T-helper 2 cell (primary cell): Measurements from ENCODE around the gene DAO.

Experiments
- DNase-seq, 5 experiments: peaks; one replicate each; pipeline versions ENCODE4 v3.0.0 to v3.0.0-alpha.2; 2012 to 2022

DAO gene

DNA sequence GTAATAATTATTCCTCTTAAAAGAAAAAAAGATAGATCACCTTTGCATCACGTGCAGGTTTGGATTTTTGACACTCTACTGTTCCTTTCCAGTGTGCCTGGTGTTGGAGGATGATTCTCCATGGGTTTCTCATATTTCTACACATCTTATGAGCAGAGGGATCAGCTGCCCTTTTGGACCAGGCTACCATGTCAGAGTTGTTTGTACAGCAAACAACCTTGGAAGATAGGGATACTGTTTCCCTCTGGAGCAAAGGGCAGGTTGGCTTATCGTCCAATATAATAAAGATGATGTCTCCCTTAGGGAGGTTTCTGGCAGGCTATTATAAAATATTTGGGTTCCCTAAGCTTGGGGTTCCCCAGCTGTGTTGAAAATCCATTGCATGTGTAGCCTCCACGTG is 42.1 kb downstream of the DAO start:
- no peak for DNase-seq

- DNase-seq = no peak
These were observed 43.0 kb downstream of the DAO start for GRCh38 chr12:108922918-108923317.

GRCh38 chr12:108928695-108929094 is 48.8 kb downstream of the DAO start:
- DNase-seq = no peak

DNA sequence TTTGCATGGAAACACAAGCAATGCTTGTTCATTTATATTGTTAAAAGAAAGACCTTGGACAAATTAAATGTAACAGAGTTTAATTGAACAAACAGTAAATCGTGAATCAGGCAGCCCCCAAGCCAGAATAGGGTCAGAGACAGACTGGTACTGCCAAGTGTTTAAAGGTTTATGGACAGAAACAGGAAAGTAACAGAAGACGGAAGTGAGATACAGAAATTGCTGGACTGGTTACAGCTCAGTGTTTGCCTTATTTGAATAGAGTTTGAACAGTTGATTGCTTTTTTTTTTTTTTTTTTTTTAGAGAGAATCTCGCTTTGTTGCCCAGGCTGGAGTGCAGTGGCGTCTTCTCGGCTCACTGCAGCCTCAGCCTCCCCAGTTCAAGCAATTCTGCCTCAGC is 50.3 kb downstream of the DAO start:
- DNase-seq = no peak

GRCh38 chr12:108930756-108931155 is 50.9 kb downstream of the DAO start:
- DNase-seq = no peak

- no peak for DNase-seq
These were observed 54.1 kb downstream of the DAO start for GRCh38 chr12:108933949-108934348.

GRCh38 chr12:108935159-108935763 is 55.4 kb downstream of the DAO start:
- no peak for DNase-seq

GRCh38 chr12:108938247-108938924 is 58.5 kb downstream of the DAO start:
- DNase-seq = no peak

- peak in 1 of 5 experiments; percentile 57 for DNase-seq
These were observed 59.7 kb downstream of the DAO start for GRCh38 chr12:108939594-108939993.

DNA sequence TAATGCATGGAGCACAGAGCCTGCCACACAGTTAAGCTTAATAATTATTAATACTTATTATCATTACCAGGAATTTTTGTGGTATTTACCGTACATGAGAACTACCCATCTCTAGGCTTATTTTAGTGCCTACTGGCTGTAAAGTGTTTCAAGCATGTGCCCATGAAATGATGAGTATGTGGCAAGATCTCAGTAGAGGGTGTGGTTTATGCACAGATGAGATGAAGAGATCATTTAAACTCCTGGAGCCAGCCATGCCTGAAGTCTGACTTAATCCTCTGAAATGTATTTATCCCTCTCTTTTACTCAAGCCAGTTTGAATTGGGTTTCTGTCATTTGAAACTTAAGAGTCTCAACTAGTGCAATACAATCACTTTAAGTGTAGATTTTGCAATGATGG is 60.2 kb downstream of the DAO start:
- DNase-seq = no peak

GRCh38 chr12:108947097-108947496 is 67.2 kb downstream of the DAO start:
- DNase-seq = no peak

DNA sequence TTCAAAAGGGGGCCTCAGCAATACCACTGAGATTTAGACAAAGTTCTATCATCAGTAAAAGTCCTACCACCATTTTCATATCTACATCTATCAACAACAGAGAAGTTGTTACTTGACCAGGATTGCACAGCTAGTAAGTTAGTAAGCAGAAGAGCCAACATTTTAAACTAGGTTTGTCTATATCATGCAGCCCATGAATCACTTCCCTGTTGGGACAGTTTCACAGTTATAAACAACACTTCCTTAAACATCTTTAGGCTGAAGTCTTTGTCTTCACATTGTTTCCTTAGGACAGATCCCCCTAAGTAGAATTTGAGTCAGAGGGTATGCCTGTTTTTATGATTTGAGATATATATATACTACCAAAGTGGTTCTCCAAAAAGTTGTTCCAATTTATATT is 68.5 kb downstream of the DAO start:
- no peak for DNase-seq

- no peak for DNase-seq
These were observed 70.1 kb downstream of the DAO start for GRCh38 chr12:108949976-108950375.
